ENCODE measurements around the gene GCA. TPM values are rescaled to one million over a fixed set of nuclear protein-coding genes. Genes with fewer than 3 reads are reported as not detected.

Gene GCA
- total RNA-seq, 1 donor from 2014 or later: 92.6 TPM

DNA sequence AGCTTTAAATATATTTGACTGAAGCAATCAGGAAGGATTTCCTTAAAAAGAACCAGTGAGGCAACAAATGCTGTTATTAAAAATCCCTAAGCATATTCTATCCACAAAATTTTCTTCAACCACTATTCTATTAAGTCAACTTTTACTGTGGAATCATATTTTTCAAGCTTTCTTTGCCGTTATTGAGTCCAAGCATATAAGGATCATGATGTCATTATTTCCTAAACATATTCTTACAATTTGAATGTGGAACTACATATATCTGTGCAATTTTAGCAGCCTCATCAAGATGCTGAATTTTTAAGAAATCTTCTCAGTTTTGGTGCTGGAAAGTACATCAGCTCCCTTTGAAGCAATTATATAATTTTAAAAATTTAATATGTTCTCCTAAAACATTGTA lies 31.1 kb upstream of the GCA start:
- Mint-ChIP-seq H3K9me3 (ENCODE audit: low read depth) (peaks cover 4% of the 10 kb centered on the region), H3K4me1 (ENCODE audit: low read depth) (peaks cover 2% of the 10 kb centered on the region), H3K27ac (no peak overlapping the region), H3K4me3 (ENCODE audit: low read depth) (no peak overlapping the region), H3K36me3 (ENCODE audit: insufficient read depth) (no peaks in the 10 kb centered on the region), H3K27me3 (no peaks in the 10 kb centered on the region)
- DNase-seq (ENCODE audit: low spot score, unreplicated experiment): no peak
- TF ChIP-seq, protein P1, sequence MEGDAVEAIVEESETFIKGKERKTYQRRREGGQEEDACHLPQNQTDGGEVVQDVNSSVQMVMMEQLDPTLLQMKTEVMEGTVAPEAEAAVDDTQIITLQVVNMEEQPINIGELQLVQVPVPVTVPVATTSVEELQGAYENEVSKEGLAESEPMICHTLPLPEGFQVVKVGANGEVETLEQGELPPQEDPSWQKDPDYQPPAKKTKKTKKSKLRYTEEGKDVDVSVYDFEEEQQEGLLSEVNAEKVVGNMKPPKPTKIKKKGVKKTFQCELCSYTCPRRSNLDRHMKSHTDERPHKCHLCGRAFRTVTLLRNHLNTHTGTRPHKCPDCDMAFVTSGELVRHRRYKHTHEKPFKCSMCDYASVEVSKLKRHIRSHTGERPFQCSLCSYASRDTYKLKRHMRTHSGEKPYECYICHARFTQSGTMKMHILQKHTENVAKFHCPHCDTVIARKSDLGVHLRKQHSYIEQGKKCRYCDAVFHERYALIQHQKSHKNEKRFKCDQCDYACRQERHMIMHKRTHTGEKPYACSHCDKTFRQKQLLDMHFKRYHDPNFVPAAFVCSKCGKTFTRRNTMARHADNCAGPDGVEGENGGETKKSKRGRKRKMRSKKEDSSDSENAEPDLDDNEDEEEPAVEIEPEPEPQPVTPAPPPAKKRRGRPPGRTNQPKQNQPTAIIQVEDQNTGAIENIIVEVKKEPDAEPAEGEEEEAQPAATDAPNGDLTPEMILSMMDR (IDR thresholded peaks at IDR 0.05; ENCODE audit: unreplicated experiment): no peak

DNA sequence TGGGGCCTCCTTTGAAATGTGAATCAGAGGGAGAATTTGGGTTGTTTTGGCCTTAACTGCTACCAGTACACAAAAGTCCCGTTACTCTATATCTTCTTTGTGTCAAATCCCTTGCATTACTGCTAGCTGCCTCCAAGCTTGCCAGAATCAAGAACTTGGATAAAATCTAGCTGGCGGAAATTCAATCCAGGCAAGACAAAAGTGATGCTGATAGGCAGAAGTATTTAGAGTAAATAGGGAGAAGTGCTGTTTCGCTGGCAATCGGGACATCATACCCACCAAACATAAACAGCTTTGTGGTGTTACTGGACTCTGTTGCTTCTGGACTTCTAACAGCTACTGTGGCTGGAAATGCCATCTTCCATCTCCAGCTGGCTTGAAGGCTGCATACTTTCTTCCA lies 28.0 kb upstream of the GCA start:
- Mint-ChIP-seq H3K36me3 (ENCODE audit: insufficient read depth) (no peaks in the 10 kb centered on the region), H3K4me1 (ENCODE audit: low read depth) (peaks cover 12% of the 10 kb centered on the region), H3K27me3 (no peaks in the 10 kb centered on the region), H3K4me3 (ENCODE audit: low read depth) (no peak overlapping the region), H3K9me3 (ENCODE audit: low read depth) (peaks cover 4% of the 10 kb centered on the region), H3K27ac (no peak overlapping the region)
- TF ChIP-seq, protein P1 (IDR thresholded peaks at IDR 0.05; ENCODE audit: unreplicated experiment): no peak
- no peak for DNase-seq (ENCODE audit: low spot score, unreplicated experiment)

DNA sequence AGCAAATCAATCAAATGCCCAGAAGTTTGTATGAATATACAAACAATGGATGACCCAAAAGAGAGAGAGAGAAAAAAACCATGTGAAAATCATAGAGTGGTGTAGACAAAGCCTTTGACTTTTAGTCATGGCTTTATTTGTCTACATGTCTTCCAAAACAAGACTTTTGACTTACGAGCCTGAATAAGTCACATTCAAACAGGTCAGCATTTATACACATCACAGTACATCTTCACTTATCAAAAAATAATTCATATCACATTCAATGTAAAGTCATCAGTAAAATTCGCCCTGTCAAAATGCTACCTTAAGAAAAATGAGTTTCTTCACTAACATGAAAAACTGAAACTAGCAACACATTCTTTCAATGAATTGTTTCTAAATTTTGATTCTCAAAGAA lies 27.3 kb upstream of the GCA start:
- Mint-ChIP-seq H3K27ac (peak overlapping the region; percentile 65), H3K9me3 (ENCODE audit: low read depth) (peaks cover 4% of the 10 kb centered on the region), H3K4me3 (ENCODE audit: low read depth) (peak overlapping the region; percentile 37), H3K36me3 (ENCODE audit: insufficient read depth) (no peaks in the 10 kb centered on the region), H3K4me1 (ENCODE audit: low read depth) (peaks cover 12% of the 10 kb centered on the region), H3K27me3 (no peaks in the 10 kb centered on the region)
- TF ChIP-seq, protein P1 (IDR thresholded peaks at IDR 0.05; ENCODE audit: unreplicated experiment): no peak
- no peak for DNase-seq (ENCODE audit: low spot score, unreplicated experiment)

DNA sequence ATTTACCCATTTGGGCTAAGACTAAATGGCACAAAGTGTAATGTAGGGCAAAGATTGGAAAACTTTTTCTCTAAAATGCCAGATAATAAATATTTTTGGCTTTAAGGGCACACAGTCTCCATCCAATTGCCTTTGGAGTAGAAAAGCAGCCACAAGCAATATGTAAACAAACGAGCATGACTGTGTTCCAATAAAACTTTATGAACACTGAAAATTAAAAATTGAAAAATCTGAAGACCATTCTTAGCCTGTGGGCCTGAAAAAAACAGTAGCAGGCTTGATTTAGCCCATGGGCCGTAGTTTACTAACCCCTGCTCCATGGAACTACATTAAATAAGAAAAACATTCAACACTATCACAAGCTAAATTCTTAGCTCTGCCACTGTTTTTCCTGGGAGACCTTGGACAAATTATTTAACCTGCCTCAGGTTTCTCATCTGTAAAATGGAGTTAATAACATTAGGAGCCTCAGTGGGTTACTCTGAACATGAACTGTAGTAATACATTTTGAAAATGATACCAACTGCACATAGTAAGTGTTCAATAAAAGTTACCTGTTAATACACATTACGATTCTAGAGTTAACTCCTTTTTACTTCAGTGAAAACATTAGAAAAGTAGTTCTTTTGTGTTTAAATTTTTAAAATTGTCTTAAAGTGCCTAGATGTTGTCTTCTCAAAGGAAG lies 26.7 kb upstream of the GCA start:
- DNase-seq (ENCODE audit: low spot score, unreplicated experiment): no peak
- Mint-ChIP-seq H3K27ac (peak overlapping the region; percentile 92), H3K27me3 (no peaks in the 10 kb centered on the region), H3K4me1 (ENCODE audit: low read depth) (peaks cover 12% of the 10 kb centered on the region), H3K9me3 (ENCODE audit: low read depth) (peaks cover 4% of the 10 kb centered on the region), H3K36me3 (ENCODE audit: insufficient read depth) (no peaks in the 10 kb centered on the region), H3K4me3 (ENCODE audit: low read depth) (peak overlapping the region; percentile 81)
- TF ChIP-seq, protein P1 (IDR thresholded peaks at IDR 0.05; ENCODE audit: unreplicated experiment): no peak

DNA sequence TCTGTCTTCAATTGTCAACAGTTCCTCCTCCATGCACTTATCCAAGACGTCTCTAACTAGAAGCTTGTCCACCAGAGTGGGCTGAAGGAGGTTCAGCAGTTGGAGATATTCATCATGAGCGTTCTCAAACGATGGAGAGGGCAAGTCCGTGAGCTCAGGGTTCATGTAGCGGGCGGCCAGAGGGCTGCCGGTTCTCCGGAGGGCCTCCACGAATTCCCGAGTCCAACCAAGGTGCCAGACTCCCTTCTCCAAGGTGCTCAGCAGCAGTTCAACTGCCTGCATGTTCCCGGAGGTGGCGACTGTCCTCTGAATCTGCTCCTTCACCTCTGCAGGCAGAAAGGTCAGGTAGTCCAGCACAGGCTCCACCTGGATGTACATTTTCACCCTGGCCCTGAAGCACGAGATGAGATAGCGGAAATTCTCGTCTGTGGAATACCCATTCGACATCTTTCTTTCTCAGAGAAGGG lies 26.0 kb upstream of the GCA start:
- TF ChIP-seq, protein P1 (IDR thresholded peaks at IDR 0.05; ENCODE audit: unreplicated experiment): no peak
- no peak for DNase-seq (ENCODE audit: low spot score, unreplicated experiment)
- Mint-ChIP-seq H3K9me3 (ENCODE audit: low read depth) (peaks cover 4% of the 10 kb centered on the region), H3K27ac (peak overlapping the region; percentile 92), H3K4me3 (ENCODE audit: low read depth) (peak overlapping the region; percentile 81), H3K36me3 (ENCODE audit: insufficient read depth) (no peaks in the 10 kb centered on the region), H3K4me1 (ENCODE audit: low read depth) (peaks cover 12% of the 10 kb centered on the region), H3K27me3 (no peaks in the 10 kb centered on the region)

Measured in progenitor cell of endocrine pancreas (in vitro differentiated cells).